DND-41 (cell line): ENCODE results near the gene STXBP5.

ENCODE experiments used
- CTCF ChIP-seq: IDR thresholded peaks from 2 replicates; pipeline ENCODE4 v1.5.1; 2012; ENCODE audit warnings: borderline replicate concordance, low read length, moderate library complexity, mild to moderate bottlenecking; ENCODE audit not compliant: poor library complexity, severe bottlenecking; ENCODE audit errors: extremely low read depth
- EZH2 ChIP-seq: IDR thresholded peaks from 3 replicates; pipeline ENCODE4 v1.6.1; 2012; ENCODE audit warnings: borderline replicate concordance, low read depth, mild to moderate bottlenecking, moderate library complexity, low read length, inconsistent platforms; ENCODE audit not compliant: severe bottlenecking

- TF ChIP-seq CTCF = no peak
- TF ChIP-seq EZH2 = no peak
Measured at GRCh38 chr6:147407571-147407970, 203.4 kb downstream of the STXBP5 start.
